ENCODE measurements around the gene PLCD1. TPM values are rescaled to one million over a fixed set of nuclear protein-coding genes. Genes with fewer than 3 reads are reported as not detected.

Gene PLCD1
- total RNA-seq, 3 donors from 2014 or later = 17.0 to 36.2 (median 23.4) TPM

GRCh38 chr3:37993460-37993819, 36.0 kb downstream of the PLCD1 start:
- intact Hi-C loops (cut with DNase I; ENCODE audit: low total_unique reads) = no loop called here
- TF ChIP-seq CTCF (IDR thresholded peaks at IDR 0.05) = no peak
- TF ChIP-seq POLR2AphosphoS5 (IDR thresholded peaks at IDR 0.05) = no peak
- TF ChIP-seq POLR2A (IDR thresholded peaks at IDR 0.05) = no peak

GRCh38 chr3:37993067-37993455, 36.4 kb downstream of the PLCD1 start:
- TF ChIP-seq POLR2AphosphoS5 (IDR thresholded peaks at IDR 0.05) (no peak), CTCF (IDR thresholded peaks at IDR 0.05) (no peak), POLR2A (IDR thresholded peaks at IDR 0.05) (no peak)
- DNase-seq (ENCODE audit: low spot score in 2 of 2) = peak in 1 of 2 donors; percentile 46
- no peak overlapping the region for H3K4me3 ChIP-seq
- H3K27ac ChIP-seq = peak overlapping the region; percentile 81 to 89
- no peaks in the 10 kb centered on the region for H3K9me3 ChIP-seq
- no peaks in the 10 kb centered on the region for H3K36me3 ChIP-seq
- intact Hi-C loops (cut with DNase I; ENCODE audit: low total_unique reads) = no loop called here
- H3K27me3 ChIP-seq = no peaks in the 10 kb centered on the region
- peaks cover under 1 to 7% of the 10 kb centered on the region in 2 donors for H3K4me1 ChIP-seq

More at GRCh38 chr3:37993460-37993819, 36.0 kb downstream of the PLCD1 start:
- DNase-seq (ENCODE audit: low spot score in 2 of 2) = no peak
- H3K9me3 ChIP-seq = no peaks in the 10 kb centered on the region
- peak overlapping the region; percentile 81 to 89 for H3K27ac ChIP-seq
- no peaks in the 10 kb centered on the region for H3K36me3 ChIP-seq
- no peaks in the 10 kb centered on the region for H3K27me3 ChIP-seq
- H3K4me1 ChIP-seq = peaks cover 4 to 11% of the 10 kb centered on the region in 2 donors
- peak overlapping the region; percentile 52 to 73 (median 68) for H3K4me3 ChIP-seq

- H3K4me1 ChIP-seq = peaks cover 0 to 3% of the 10 kb centered on the region in 2 donors
- H3K9me3 ChIP-seq = no peaks in the 10 kb centered on the region
- no peak for DNase-seq (ENCODE audit: low spot score in 2 of 2)
- peak overlapping the region in 1 of 2 donors; percentile 89 for H3K27ac ChIP-seq
- no peak overlapping the region for H3K4me3 ChIP-seq
- H3K27me3 ChIP-seq = no peaks in the 10 kb centered on the region
- intact Hi-C loops (cut with DNase I; ENCODE audit: low total_unique reads) = no loop called here
- H3K36me3 ChIP-seq = no peaks in the 10 kb centered on the region
- no peak for TF ChIP-seq POLR2AphosphoS5 (IDR thresholded peaks at IDR 0.05)
- TF ChIP-seq POLR2A (IDR thresholded peaks at IDR 0.05) = no peak
- TF ChIP-seq CTCF (IDR thresholded peaks at IDR 0.05) = no peak
These were observed 37.0 kb downstream of the PLCD1 start for GRCh38 chr3:37992271-37993066.

GRCh38 chr3:37991823-37992222, 37.6 kb downstream of the PLCD1 start:
- no peaks in the 10 kb centered on the region for H3K9me3 ChIP-seq
- H3K36me3 ChIP-seq = no peaks in the 10 kb centered on the region
- no peak for DNase-seq (ENCODE audit: low spot score in 2 of 2)
- TF ChIP-seq CTCF (IDR thresholded peaks at IDR 0.05) (no peak), POLR2AphosphoS5 (IDR thresholded peaks at IDR 0.05) (no peak), POLR2A (IDR thresholded peaks at IDR 0.05) (no peak)
- intact Hi-C loops (cut with DNase I; ENCODE audit: low total_unique reads) = no loop called here
- H3K27me3 ChIP-seq = no peaks in the 10 kb centered on the region
- no peak overlapping the region for H3K27ac ChIP-seq
- H3K4me3 ChIP-seq = no peak overlapping the region
- peaks cover 0 to 3% of the 10 kb centered on the region in 2 donors for H3K4me1 ChIP-seq

GRCh38 chr3:37991109-37991508, 38.3 kb downstream of the PLCD1 start:
- H3K27ac ChIP-seq = no peak overlapping the region

More at GRCh38 chr3:37991109-37991508, 38.3 kb downstream of the PLCD1 start:
- Histone ChIP-seq H3K4me1 (peaks cover 0 to 3% of the 10 kb centered on the region in 2 donors), H3K9me3 (no peaks in the 10 kb centered on the region), H3K36me3 (no peaks in the 10 kb centered on the region), H3K4me3 (no peak overlapping the region), H3K27me3 (no peaks in the 10 kb centered on the region)
- TF ChIP-seq POLR2A (IDR thresholded peaks at IDR 0.05) (no peak), CTCF (IDR thresholded peaks at IDR 0.05) (no peak), POLR2AphosphoS5 (IDR thresholded peaks at IDR 0.05) (no peak)
- intact Hi-C loops (cut with DNase I; ENCODE audit: low total_unique reads) = no loop called here
- DNase-seq (ENCODE audit: low spot score in 2 of 2) = no peak
